IMR-90 (cell line): Measurements from ENCODE around the gene ALDH6A1.

Experiments used
- CTCF ChIP-seq: conservative IDR thresholded peaks from 2 replicates; pipeline ENCODE4 v1.5.1; 2012; ENCODE audit warnings: mild to moderate bottlenecking, low read depth, low read length, improper control_type of control experiment
- RFX5 ChIP-seq: IDR thresholded peaks from 2 replicates; pipeline ENCODE4 v1.8.0; 2012; ENCODE audit warnings: low read depth, mild to moderate bottlenecking, low read length, moderate library complexity

GRCh38 chr14:74008843-74009499 is 75.3 kb downstream of the ALDH6A1 start:
- no peak for TF ChIP-seq RFX5
- TF ChIP-seq CTCF: no peak
